Suprapubic skin (tissue), 4 donors: ENCODE measurements around the gene EEIG2.

Experiments used
- CTCF ChIP-seq, 2 donors: fragments of 200-600 bp in 1 of 2; fragments of 450-650 bp in 1 of 2; sonication (generic) in 1 of 2; IDR thresholded peaks; one replicate each; pipeline ENCODE4 v1.5.1; 2016 to 2019; ENCODE audit warnings: antibody characterized with exemption in 2 of 2, mild to moderate bottlenecking in 1 of 2, moderate library complexity in 1 of 2
- EP300 ChIP-seq: sonication (generic); formaldehyde crosslinking; IDR thresholded peaks from one replicate; pipeline ENCODE4 v1.6.1; 2017; ENCODE audit warnings: antibody characterized with exemption
- POLR2A ChIP-seq, 2 donors: fragments of 450-650 bp; IDR thresholded peaks; one replicate each; pipeline ENCODE4 v1.6.1; 2017; ENCODE audit warnings: antibody characterized with exemption in 2 of 2, mild to moderate bottlenecking in 2 of 2, moderate library complexity in 2 of 2
- POLR2AphosphoS5 ChIP-seq, 3 donors: sonication (generic); formaldehyde crosslinking; IDR thresholded peaks; one replicate each; pipeline ENCODE4 v1.6.1; 2017; ENCODE audit warnings: antibody characterized with exemption in 3 of 3

GRCh38 chr1:108572182-108572581 lies 12.3 kb downstream of the EEIG2 start:
- TF ChIP-seq CTCF (IDR thresholded peaks at IDR 0.05) (no peak), POLR2A (IDR thresholded peaks at IDR 0.05) (no peak), EP300 (no peak), POLR2AphosphoS5 (IDR thresholded peaks at IDR 0.05) (no peak)
